ENCODE measurements around the gene DMAC2. TPM values are rescaled to one million over a fixed set of nuclear protein-coding genes. Genes with fewer than 3 reads are reported as not detected.
"Not testable (repeated sequence)": the region's sequence is repeated elsewhere in the genome, so short reads cannot be mapped to it uniquely, and the experiment has no call there.

DMAC2 gene
- 38.2 and 45.7 TPM in 2 replicates for total RNA-seq

DNA sequence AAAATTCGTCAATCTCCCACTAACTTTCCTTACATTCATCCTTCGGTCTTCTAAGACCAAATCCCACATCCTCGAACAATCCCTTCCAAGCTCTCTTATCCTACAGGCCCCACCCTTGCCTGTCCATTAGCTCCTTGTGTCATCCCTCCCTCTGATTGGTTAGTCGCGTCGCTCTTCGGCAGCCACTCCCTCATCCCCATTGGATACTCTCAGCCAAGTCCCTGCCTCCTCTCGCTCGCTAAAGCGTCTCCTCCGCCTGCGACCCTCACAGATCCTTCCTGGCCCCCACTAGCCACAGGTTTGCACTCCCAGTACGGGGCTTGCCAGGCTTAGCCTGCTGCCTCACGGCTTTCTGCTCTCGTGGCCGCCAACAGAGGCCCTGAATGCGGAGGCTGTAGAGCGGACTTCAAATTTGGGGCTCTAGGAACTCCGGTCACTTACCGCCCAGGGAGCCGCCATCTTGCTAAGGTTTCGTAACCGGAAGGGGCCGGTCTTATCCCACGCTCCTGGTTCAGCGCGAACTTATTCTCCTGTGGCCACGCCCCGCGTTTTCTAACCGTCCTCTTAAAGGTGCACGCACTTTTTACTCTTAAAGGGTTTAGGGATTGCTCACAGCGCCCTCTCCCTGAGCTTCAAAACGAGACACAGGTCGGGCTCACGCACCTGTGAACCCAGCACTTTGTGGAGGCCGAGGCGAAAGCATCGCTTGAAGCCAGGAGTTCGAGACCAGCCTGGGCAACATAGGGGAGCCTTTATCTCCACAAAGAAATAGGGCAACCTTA lies at the start of gene DMAC2:
DMAC2 (minus strand) TSS at position 472 of the 782 bp plus-strand sequence; CDS start at position 459, 13 bp downstream.
- intact Hi-C loops (cut with micrococcal nuclease), result loop anchor here (1.0 to 5.0 kb wide), 4 partner anchors 42 to 177 kb away; partner anchors contain the start of genes B9D2, BCKDHA, EXOSC5 and TGFB1
- DNase-seq (peak; percentile 78), ATAC-seq (ENCODE audit: low read depth) (peak; percentile 97)
- H3K27ac Mint-ChIP-seq, result no peak within 1 kb of the TSS
- no peaks in the 10 kb centered on the region for H3K27me3 Mint-ChIP-seq
- ChIA-PET CTCF (interaction anchor here (0.6 to 2.5 kb wide), 12 partner anchors 10 to 595 kb away, joined by 3 to 16 read pairs (median 3); partner anchors contain the start of gene B9D2), POLR2A (interaction anchor here (0.6 to 2.7 kb wide), 16 partner anchors 9 to 662 kb away, joined by 3 to 28 read pairs (median 5); partner anchors contain the start of genes B3GNT8, B9D2, CEACAM21 and HNRNPUL1)
- peaks cover 18% of the 10 kb centered on the region for H3K36me3 Mint-ChIP-seq (ENCODE audit: low read depth)
- no peaks in the 10 kb centered on the region for H3K9me3 Mint-ChIP-seq
- TF ChIP-seq, protein P1, sequence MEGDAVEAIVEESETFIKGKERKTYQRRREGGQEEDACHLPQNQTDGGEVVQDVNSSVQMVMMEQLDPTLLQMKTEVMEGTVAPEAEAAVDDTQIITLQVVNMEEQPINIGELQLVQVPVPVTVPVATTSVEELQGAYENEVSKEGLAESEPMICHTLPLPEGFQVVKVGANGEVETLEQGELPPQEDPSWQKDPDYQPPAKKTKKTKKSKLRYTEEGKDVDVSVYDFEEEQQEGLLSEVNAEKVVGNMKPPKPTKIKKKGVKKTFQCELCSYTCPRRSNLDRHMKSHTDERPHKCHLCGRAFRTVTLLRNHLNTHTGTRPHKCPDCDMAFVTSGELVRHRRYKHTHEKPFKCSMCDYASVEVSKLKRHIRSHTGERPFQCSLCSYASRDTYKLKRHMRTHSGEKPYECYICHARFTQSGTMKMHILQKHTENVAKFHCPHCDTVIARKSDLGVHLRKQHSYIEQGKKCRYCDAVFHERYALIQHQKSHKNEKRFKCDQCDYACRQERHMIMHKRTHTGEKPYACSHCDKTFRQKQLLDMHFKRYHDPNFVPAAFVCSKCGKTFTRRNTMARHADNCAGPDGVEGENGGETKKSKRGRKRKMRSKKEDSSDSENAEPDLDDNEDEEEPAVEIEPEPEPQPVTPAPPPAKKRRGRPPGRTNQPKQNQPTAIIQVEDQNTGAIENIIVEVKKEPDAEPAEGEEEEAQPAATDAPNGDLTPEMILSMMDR (IDR thresholded peaks at IDR 0.05), result no peak
- peaks cover 7% of the 10 kb centered on the region for H3K4me1 Mint-ChIP-seq
- no peak within 1 kb of the TSS for H3K4me3 Mint-ChIP-seq

DNA sequence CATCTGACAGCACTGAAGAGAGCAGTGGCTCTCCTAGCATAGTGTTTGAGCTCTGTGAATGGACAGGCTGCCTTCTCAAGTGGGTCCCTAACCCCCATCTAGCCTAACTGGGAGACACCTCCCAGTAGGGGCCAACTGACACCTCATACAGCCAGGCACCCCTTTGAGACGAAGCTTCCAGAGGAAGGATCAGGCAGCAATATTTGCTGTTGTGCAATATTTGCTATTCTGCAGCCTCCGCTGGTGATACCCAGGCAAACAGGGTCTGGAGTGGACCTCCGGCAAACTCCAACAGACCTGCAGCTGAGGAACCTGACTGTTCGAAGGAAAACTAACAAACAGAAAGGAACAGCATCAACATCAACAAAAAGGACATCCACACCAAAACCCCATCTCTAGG lies 47.2 kb upstream of the DMAC2 start:
- peaks cover 29% of the 10 kb centered on the region for H3K27me3 Mint-ChIP-seq
- CTCF ChIA-PET; DNase-seq; ATAC-seq (ENCODE audit: low read depth); H3K4me1 Mint-ChIP-seq; H3K27ac Mint-ChIP-seq; intact Hi-C loops (cut with micrococcal nuclease); POLR2A ChIA-PET; H3K36me3 Mint-ChIP-seq (ENCODE audit: low read depth); H3K9me3 Mint-ChIP-seq; H3K4me3 Mint-ChIP-seq: not testable (repeated sequence)

DNA sequence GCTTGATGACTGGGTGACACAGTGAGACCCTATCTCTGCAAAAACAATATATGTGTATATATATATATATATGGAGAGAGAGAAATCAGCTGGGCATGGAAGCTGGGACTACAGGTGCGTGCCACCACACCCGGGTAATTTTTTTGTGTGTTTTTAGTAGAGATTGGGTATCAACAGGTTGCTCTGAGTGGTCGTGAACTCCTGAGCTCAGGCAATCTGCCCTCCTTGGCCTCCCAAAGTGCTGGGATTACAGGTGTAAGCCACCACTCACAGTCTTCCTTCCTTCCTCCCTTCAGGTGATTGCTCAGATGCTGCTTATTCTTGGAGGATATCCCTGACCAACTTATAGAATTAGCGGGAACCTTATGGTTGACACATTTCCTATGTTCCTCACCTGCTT lies 45.1 kb upstream of the DMAC2 start:
- TF ChIP-seq, protein P1 (IDR thresholded peaks at IDR 0.05), result no peak

DNA sequence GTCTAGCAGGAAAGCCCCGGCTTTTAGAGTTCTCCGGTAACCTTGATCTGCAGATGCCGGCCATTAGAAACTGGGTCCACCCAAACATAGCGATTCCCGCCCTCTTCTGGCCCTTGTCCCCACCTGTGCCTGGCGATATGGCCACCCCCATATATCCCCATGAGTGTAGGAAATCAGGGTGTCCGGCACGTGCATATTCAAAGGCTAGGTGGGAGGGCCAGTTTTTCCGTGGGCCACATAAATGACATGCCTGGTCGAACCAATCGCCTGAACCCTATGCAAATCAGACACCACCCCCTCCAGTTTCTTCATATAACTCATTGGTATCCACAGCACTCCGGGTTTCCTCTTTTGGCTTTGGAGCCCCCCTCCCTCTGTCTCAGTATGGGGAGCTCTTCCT lies 40.6 kb upstream of the DMAC2 start:
- Mint-ChIP-seq H3K27me3 (peaks cover 23% of the 10 kb centered on the region), H3K27ac (no peak overlapping the region), H3K4me1 (peaks cover 17% of the 10 kb centered on the region), H3K9me3 (peaks cover 2% of the 10 kb centered on the region), H3K36me3 (ENCODE audit: low read depth) (no peaks in the 10 kb centered on the region), H3K4me3 (no peak overlapping the region)
- DNase-seq (no peak), ATAC-seq (ENCODE audit: low read depth) (no peak)
- CTCF ChIA-PET, result no interaction called here
- intact Hi-C loops (cut with micrococcal nuclease), result no loop called here
- POLR2A ChIA-PET, result no interaction called here
- TF ChIP-seq, protein P1 (IDR thresholded peaks at IDR 0.05), result no peak

More for the DNA sequence above, 45.1 kb upstream of the DMAC2 start:
- Mint-ChIP-seq H3K4me3 (no peak overlapping the region), H3K9me3 (peaks cover 3% of the 10 kb centered on the region), H3K27me3 (peaks cover 39% of the 10 kb centered on the region), H3K27ac (no peak overlapping the region), H3K36me3 (ENCODE audit: low read depth) (no peaks in the 10 kb centered on the region), H3K4me1 (no peaks in the 10 kb centered on the region)
- no peak for ATAC-seq (ENCODE audit: low read depth)
- intact Hi-C loops (cut with micrococcal nuclease), result no loop called here
- POLR2A ChIA-PET, result no interaction called here
- DNase-seq, result no peak
- CTCF ChIA-PET, result interaction anchor here (1.3 kb wide), 1 partner anchor 98 kb away, joined by 4 read pairs; no protein-coding TSS in a partner anchor

DNA sequence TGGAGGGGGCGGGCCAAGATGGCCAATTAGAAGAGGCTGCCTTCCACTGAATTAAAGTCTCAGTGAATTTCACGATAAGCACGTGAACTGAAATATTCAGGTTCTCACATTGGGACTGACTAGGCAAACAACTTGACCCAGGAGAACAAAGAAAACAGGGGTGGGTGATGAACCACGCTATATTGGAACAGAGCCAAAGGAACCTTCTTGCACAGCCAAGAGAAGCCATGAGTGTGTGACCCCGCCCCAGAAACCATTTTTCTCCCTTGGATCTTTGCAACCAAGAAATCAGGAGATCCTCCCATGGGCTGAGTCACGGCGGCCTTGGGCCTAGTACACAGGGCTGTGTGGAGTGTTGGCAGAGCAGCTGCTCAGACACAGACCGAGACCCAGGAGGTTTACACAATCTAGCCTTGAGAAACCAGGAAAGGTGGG lies 40.1 kb upstream of the DMAC2 start:
- Mint-ChIP-seq H3K36me3 (ENCODE audit: low read depth) (no peaks in the 10 kb centered on the region), H3K27ac (no peak overlapping the region), H3K27me3 (peaks cover 23% of the 10 kb centered on the region), H3K4me1 (peaks cover 17% of the 10 kb centered on the region), H3K4me3 (no peak overlapping the region), H3K9me3 (peaks cover 2% of the 10 kb centered on the region)
- DNase-seq (no peak), ATAC-seq (ENCODE audit: low read depth) (no peak)
- POLR2A ChIA-PET, result no interaction called here
- CTCF ChIA-PET, result no interaction called here
- TF ChIP-seq, protein P1 (IDR thresholded peaks at IDR 0.05), result no peak
- intact Hi-C loops (cut with micrococcal nuclease), result loop anchor here (5.0 kb wide), 1 partner anchor 38 kb away; no protein-coding TSS in a partner anchor
